Right lobe of liver (tissue), 6 donors: ENCODE data around the gene IP6K3. TPM values are rescaled to one million over a fixed set of nuclear protein-coding genes. Genes with fewer than 3 reads are reported as not detected.
A peak's percentile ranks its signal among the peaks of the same experiment; 100 is the strongest.

Source experiments
- ATAC-seq, 4 donors: fragments of 200-7000 bp; cut with Tn5 transposase; one replicate each; pipeline ENCODE4 v1.9.1; 2020; ENCODE audit warnings: mild to moderate bottlenecking in 4 of 4, moderate library complexity in 4 of 4
- DNase-seq, 3 donors: peaks; one replicate each; pipeline ENCODE4 v3.0.0-alpha.2; 2020
- H3K27ac ChIP-seq, 3 donors: fragments of 200-600 bp; one replicate each; pipeline ENCODE4 v1.8.0; 2022
- H3K27me3 ChIP-seq, 2 donors: fragments of 200-600 bp; one replicate each; pipeline ENCODE4 v1.8.0; 2022
- H3K36me3 ChIP-seq, 4 donors: fragments of 200-600 bp; sonication (generic) in 1 of 4; one replicate each; pipeline versions ENCODE4 v1.5.1 to v1.8.0; 2017 to 2022; ENCODE audit warnings: control low read depth in 1 of 4
- H3K4me1 ChIP-seq, 4 donors: fragments of 200-600 bp; sonication (generic) in 1 of 4; one replicate each; pipeline versions ENCODE4 v1.5.1 to v1.8.0; 2017 to 2022; ENCODE audit warnings: control low read depth in 1 of 4
- H3K4me3 ChIP-seq, 3 donors: fragments of 200-600 bp; one replicate each; pipeline ENCODE4 v1.8.0; 2022
- H3K9me3 ChIP-seq, 4 donors: fragments of 200-600 bp; sonication (generic) in 1 of 4; one replicate each; pipeline versions ENCODE4 v1.5.1 to v1.8.0; 2017 to 2022; ENCODE audit warnings: control low read depth in 1 of 4
- POLR2A ChIP-seq: fragments of 450-650 bp; IDR thresholded peaks from one replicate; pipeline ENCODE4 v1.6.1; 2017; ENCODE audit warnings: antibody characterized with exemption, mild to moderate bottlenecking
- WGBS: methylation state at CpG from one replicate; pipeline ENCODE4 v1.1.6; 2018; ENCODE audit warnings: low coverage, low lambda C conversion rate; ENCODE audit not compliant: insufficient coverage; ENCODE audit errors: missing lambda C conversion rate; 5-methylcytosine and 5-hydroxymethylcytosine counted together
- intact Hi-C, 2 donors: fragments of 100-400 bp; cut with DNase I; formaldehyde crosslinking; loops; one replicate each; pipeline versions ENCODE4 v1.11.2 to v1.14.1; 2022
- total RNA-seq, 6 experiments: library from RNA; depleted of rRNA in 2 of 6; stranded (reverse); fragments of >200 nt in 2 of 6; fragmentation: NEBNext Ultra II Directional in 3 of 6; extraction: Animal tissue kit (Norgen Biotek cat#: 25700) in 3 of 6; gene quantifications; one replicate each; pipeline versions ENCODE4 v1.1.0 to v1.2.4, GENCODE V29; 2016 to 2023
- TF ChIP-seq, protein P1 (sequence below), 4 donors: fragments of 200-600 bp in 3 of 4; fragments of 450-650 bp in 1 of 4; IDR thresholded peaks; one replicate each; pipeline versions ENCODE4 v1.5.1 to v1.8.0; 2016 to 2022; ENCODE audit warnings: antibody characterized with exemption in 4 of 4, mild to moderate bottlenecking in 2 of 4
- donor health status: DM: no; HTN: yes; CAD: no.
- donor health status: DM: no; HTN: no; CAD: no.
- donor health status: DM: no; HTN: no; CAD: no.
- donor health status: DM: no; HTN: yes; CAD: no.
- donor health status: DM: no; HTN: yes; CAD: no.

IP6K3 gene
- total RNA-seq, 6 experiments from 2014 or later, result 4.8 to 28.0 (median 9.7) TPM

- Histone ChIP-seq H3K9me3 (no peaks in the 10 kb centered on the region), H3K4me1 (peaks cover 0 to 62% (median 22%) of the 10 kb centered on the region in 4 donors), H3K27ac (no peak overlapping the region), H3K4me3 (no peak overlapping the region), H3K36me3 (no peaks in the 10 kb centered on the region), H3K27me3 (no peaks in the 10 kb centered on the region)
- DNase-seq (no peak), ATAC-seq (no peak)
- no peak for TF ChIP-seq POLR2A
- TF ChIP-seq, protein P1, sequence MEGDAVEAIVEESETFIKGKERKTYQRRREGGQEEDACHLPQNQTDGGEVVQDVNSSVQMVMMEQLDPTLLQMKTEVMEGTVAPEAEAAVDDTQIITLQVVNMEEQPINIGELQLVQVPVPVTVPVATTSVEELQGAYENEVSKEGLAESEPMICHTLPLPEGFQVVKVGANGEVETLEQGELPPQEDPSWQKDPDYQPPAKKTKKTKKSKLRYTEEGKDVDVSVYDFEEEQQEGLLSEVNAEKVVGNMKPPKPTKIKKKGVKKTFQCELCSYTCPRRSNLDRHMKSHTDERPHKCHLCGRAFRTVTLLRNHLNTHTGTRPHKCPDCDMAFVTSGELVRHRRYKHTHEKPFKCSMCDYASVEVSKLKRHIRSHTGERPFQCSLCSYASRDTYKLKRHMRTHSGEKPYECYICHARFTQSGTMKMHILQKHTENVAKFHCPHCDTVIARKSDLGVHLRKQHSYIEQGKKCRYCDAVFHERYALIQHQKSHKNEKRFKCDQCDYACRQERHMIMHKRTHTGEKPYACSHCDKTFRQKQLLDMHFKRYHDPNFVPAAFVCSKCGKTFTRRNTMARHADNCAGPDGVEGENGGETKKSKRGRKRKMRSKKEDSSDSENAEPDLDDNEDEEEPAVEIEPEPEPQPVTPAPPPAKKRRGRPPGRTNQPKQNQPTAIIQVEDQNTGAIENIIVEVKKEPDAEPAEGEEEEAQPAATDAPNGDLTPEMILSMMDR (IDR thresholded peaks at IDR 0.05), result no peak
- intact Hi-C loops, result no loop called here
- WGBS, result 59% methylated on average over 4 of the region's 7 CpGs
These were observed 3.9 kb downstream of the IP6K3 start for GRCh38 chr6:33742837-33743236.

GRCh38 chr6:33742092-33742491, 4.6 kb downstream of the IP6K3 start:
- Histone ChIP-seq H3K9me3 (no peaks in the 10 kb centered on the region), H3K36me3 (no peaks in the 10 kb centered on the region), H3K27me3 (no peaks in the 10 kb centered on the region), H3K4me1 (peaks cover 0 to 62% (median 22%) of the 10 kb centered on the region in 4 donors), H3K4me3 (no peak overlapping the region), H3K27ac (no peak overlapping the region)
- no CpG with 5 or more reads among the region's 9 CpGs for WGBS
- TF ChIP-seq POLR2A, result no peak
- TF ChIP-seq, protein P1 (IDR thresholded peaks at IDR 0.05), result no peak
- intact Hi-C loops, result no loop called here
- no peak for DNase-seq
- ATAC-seq, result no peak

DNA sequence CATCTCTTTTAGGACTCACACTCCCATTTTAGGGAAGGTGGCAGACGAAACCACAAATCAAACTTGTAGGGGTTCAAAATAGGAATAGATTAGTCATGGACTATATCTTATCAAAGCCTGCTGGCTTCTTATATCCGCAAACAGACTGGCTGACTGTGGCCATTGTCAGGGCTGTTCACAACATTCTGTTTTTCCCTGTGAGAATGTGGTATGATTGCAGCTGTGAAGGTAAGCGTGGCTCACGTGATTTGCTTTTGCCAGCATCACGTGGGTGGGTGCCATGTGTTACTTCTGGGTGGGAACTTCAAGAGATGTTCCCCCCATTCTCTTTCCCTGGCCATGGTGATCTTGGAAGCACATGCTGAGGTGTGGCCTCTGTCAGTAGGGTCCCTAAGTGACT, 5.9 kb downstream of the IP6K3 start:
- Histone ChIP-seq H3K27me3 (no peaks in the 10 kb centered on the region), H3K4me3 (no peak overlapping the region), H3K36me3 (no peaks in the 10 kb centered on the region), H3K9me3 (no peaks in the 10 kb centered on the region), H3K4me1 (peaks cover 0 to 54% (median 22%) of the 10 kb centered on the region in 4 donors), H3K27ac (peak overlapping the region; percentile 49 to 83 (median 50))
- intact Hi-C loops, result no loop called here
- TF ChIP-seq, protein P1 (IDR thresholded peaks at IDR 0.05), result no peak
- TF ChIP-seq POLR2A, result no peak
- WGBS, result 36% methylated on average over 5 of the region's 5 CpGs
- no peak for DNase-seq
- no peak for ATAC-seq

DNA sequence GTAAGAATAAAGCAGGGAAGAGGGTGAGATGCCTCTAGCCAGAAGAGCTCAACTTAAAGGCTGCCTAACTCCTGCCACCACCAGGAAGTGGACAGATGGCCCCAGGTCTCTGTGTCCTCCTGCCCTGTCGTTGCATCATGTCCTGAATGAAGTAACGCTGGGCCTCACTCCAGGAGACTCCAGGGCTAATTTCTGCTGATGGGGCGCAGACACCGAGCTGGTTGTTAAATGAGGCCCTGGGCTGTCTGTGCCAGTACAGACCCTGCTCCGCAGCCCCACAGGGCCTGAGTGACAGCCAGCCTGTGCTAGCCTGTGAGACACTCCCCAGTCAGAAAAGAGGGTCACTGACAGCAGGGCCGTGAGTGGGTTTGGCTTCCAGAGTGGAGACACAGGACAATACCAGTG, 6.5 kb downstream of the IP6K3 start:
- Histone ChIP-seq H3K4me3 (no peak overlapping the region), H3K27ac (peak overlapping the region; percentile 49 to 83 (median 50)), H3K9me3 (no peaks in the 10 kb centered on the region), H3K27me3 (no peaks in the 10 kb centered on the region), H3K4me1 (peaks cover 0 to 48% (median 21%) of the 10 kb centered on the region in 4 donors), H3K36me3 (peaks cover 0 to 2% (median 0%) of the 10 kb centered on the region in 4 donors)
- DNase-seq, result peak; percentile 79 to 93 (median 87)
- intact Hi-C loops, result no loop called here
- no peak for TF ChIP-seq POLR2A
- TF ChIP-seq, protein P1 (IDR thresholded peaks at IDR 0.05), result peak in 1 of 4 donors; percentile 18
- ATAC-seq, result peak; percentile 76 to 84 (median 80)
- WGBS, result 10% methylated on average over 4 of the region's 6 CpGs
